ENCODE measurements around the gene FHAD1. TPM values are rescaled to one million over a fixed set of nuclear protein-coding genes. Genes with fewer than 3 reads are reported as not detected.

Gene FHAD1
- total RNA-seq, 2 donors from 2014 or later, result 0.27 to 6.5 TPM

DNA sequence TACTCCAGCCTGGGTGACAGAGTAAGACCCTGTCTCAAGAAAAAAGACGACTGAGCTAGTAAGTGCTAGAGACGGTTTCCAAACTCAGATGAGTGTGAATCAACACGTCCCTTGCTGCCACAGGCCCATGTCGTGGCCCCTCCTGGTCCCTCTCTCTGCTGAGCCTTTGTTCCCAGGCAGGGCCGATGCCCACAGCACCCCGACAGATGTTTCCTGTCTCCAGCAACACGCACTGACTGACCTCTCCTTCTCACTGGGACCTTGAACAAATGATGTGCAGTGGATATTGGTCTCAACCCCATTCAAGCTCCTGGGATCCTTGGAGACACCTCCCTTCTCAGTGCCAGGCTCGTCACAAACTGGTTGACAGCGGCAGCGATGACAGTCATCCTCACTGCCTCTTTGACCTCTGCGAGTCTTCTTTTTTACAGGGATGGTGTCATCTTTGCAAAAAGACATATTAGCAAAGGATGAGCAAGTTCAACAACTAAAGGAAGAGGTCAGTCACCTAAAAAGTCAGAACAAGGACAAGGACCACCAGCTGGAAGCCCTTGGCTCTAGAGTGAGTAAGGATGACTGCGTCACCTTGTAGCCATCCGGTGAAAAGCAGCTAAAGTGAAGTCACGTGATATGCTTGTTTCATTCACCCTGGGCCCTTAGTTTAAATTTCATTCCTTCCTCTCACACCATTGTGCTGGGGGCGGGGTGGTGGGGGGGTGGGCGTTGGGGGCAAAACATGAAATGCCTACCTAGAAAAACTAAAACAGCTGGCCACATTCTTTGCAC is 65.8 kb downstream of the FHAD1 start:
- Histone ChIP-seq H3K36me3 (no peaks in the 10 kb centered on the region), H3K9me3 (no peaks in the 10 kb centered on the region), H3K27ac (no peak overlapping the region), H3K27me3 (replicated peaks; ENCODE audit: insufficient read depth) (no peaks in the 10 kb centered on the region), H3K4me1 (replicated peaks) (no peaks in the 10 kb centered on the region), H3K4me3 (no peak overlapping the region)
- no peak for DNase-seq (ENCODE audit: low spot score)
- intact Hi-C loops (cut with DNase I), result no loop called here
- 84% methylated on average over 16 of the region's 16 CpGs for WGBS
- TF ChIP-seq POLR2A (IDR thresholded peaks at IDR 0.05), result no peak
- TF ChIP-seq, protein P1, sequence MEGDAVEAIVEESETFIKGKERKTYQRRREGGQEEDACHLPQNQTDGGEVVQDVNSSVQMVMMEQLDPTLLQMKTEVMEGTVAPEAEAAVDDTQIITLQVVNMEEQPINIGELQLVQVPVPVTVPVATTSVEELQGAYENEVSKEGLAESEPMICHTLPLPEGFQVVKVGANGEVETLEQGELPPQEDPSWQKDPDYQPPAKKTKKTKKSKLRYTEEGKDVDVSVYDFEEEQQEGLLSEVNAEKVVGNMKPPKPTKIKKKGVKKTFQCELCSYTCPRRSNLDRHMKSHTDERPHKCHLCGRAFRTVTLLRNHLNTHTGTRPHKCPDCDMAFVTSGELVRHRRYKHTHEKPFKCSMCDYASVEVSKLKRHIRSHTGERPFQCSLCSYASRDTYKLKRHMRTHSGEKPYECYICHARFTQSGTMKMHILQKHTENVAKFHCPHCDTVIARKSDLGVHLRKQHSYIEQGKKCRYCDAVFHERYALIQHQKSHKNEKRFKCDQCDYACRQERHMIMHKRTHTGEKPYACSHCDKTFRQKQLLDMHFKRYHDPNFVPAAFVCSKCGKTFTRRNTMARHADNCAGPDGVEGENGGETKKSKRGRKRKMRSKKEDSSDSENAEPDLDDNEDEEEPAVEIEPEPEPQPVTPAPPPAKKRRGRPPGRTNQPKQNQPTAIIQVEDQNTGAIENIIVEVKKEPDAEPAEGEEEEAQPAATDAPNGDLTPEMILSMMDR (IDR thresholded peaks at IDR 0.05), result no peak
- no peak for TF ChIP-seq POLR2AphosphoS5 (IDR thresholded peaks at IDR 0.05)

DNA sequence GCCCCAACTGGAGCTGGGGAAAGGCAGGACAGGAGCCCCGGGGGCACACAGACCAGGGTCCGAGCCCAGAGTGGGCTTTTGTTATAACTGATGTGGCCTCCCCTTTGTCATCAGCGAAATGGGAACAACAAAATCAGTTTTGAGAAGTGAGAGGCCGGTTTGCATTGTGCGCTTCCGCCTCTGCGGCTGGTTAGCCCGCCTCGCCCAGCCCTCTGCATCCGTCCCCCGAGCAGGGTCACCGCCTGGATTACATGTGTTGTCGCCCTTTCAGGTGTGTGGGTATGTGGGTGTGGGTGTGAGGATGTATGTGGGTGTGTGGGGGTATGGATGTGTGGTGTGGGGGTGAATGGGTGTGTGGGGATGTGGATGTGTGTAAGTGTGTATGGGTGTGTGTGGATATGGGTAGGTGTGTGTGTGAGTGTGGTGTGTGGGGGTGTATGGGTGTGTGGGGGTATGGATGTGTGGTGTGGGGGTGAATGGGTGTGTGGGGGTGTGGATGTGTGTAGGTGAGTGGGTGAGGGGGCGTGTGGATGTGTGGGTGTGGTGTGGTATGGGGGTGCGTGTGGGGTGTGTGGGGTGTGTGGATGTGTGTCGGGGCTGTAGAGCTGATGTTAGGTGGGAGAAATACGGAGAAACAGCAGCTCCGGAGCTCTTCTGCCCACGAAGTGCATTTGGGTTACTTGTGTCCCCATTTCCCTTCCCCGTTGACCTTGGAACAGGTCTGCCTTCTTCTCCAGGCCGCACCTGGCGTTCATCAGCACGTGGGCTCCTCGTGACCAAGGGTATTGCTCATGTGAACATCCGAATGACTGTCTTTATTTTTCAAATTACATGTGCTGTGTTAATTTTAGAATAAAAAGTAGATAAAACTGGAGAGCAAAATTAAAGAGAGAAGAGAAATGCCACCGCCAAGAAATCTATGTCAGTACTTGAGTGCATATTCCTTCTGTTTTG is 67.6 kb downstream of the FHAD1 start:
- Histone ChIP-seq H3K27ac (no peak overlapping the region), H3K4me1 (replicated peaks) (no peaks in the 10 kb centered on the region), H3K9me3 (no peaks in the 10 kb centered on the region), H3K36me3 (no peaks in the 10 kb centered on the region), H3K4me3 (no peak overlapping the region), H3K27me3 (replicated peaks; ENCODE audit: insufficient read depth) (no peaks in the 10 kb centered on the region)
- TF ChIP-seq POLR2AphosphoS5 (IDR thresholded peaks at IDR 0.05) (no peak), POLR2A (IDR thresholded peaks at IDR 0.05) (no peak)
- TF ChIP-seq, protein P1 (IDR thresholded peaks at IDR 0.05), result no peak
- intact Hi-C loops (cut with DNase I), result no loop called here
- 92% methylated on average over 26 of the region's 26 CpGs for WGBS
- no peak for DNase-seq (ENCODE audit: low spot score)

DNA sequence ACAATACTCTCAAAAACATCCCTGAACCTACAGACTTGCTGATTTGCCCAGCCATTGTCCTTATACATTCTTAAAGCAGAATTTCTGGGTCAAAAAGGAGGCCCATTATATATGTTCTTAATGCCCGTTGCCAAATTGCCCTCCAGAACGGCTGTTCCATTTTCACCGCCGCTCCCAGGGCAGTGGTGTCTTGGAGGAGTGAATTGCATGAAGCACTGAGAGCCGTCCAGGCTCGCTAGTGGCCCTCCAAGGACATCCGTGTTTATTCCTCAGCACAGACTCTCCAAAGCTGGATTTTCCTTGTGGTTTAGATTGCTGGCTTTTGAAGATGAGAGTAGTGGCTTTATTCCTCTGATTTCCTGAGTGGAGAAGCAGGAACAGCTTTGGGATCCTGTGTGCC is 68.8 kb downstream of the FHAD1 start:
- 79% methylated on average over 7 of the region's 7 CpGs for WGBS
- TF ChIP-seq POLR2AphosphoS5 (IDR thresholded peaks at IDR 0.05) (no peak), POLR2A (IDR thresholded peaks at IDR 0.05) (no peak)
- TF ChIP-seq, protein P1 (IDR thresholded peaks at IDR 0.05), result no peak
- no peak overlapping the region for H3K4me3 ChIP-seq
- no peaks in the 10 kb centered on the region for H3K27me3 ChIP-seq (replicated peaks; ENCODE audit: insufficient read depth)
- DNase-seq (ENCODE audit: low spot score), result no peak
- H3K4me1 ChIP-seq (replicated peaks), result no peaks in the 10 kb centered on the region
- intact Hi-C loops (cut with DNase I), result no loop called here
- no peak overlapping the region for H3K27ac ChIP-seq
- H3K9me3 ChIP-seq, result no peaks in the 10 kb centered on the region
- no peaks in the 10 kb centered on the region for H3K36me3 ChIP-seq

DNA sequence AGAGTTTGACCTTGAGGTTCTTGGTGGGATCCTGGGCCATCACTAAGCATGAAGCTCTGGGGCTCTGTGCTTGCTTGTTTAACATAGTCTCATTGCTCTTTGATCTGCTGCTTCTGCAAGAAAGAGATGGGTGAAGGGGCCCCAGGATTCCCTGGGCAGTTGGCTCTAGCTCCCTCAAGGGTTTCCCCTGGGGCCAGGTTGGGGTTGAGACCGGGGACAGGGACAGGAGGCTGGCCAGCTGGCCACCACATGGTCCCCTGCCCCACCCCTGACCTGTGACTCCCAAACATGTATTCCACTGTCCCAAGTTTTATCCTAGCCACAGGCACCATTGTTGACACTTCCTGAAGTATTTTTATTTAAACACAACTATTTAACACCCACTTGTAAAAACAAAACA is 69.5 kb downstream of the FHAD1 start:
- intact Hi-C loops (cut with DNase I), result no loop called here
- H3K4me3 ChIP-seq, result no peak overlapping the region
- TF ChIP-seq POLR2A (IDR thresholded peaks at IDR 0.05) (no peak), POLR2AphosphoS5 (IDR thresholded peaks at IDR 0.05) (no peak)
- TF ChIP-seq, protein P1 (IDR thresholded peaks at IDR 0.05), result no peak
- no peaks in the 10 kb centered on the region for H3K36me3 ChIP-seq
- no peaks in the 10 kb centered on the region for H3K27me3 ChIP-seq (replicated peaks; ENCODE audit: insufficient read depth)
- H3K4me1 ChIP-seq (replicated peaks), result no peaks in the 10 kb centered on the region
- no peaks in the 10 kb centered on the region for H3K9me3 ChIP-seq
- WGBS, result 54% methylated on average over 1 of the region's 1 CpG
- no peak overlapping the region for H3K27ac ChIP-seq
- no peak for DNase-seq (ENCODE audit: low spot score)

All from prostate gland (tissue), 2 donors.